SK-N-SH (cell line): ENCODE results near the gene SVOP. TPM values are rescaled to one million over a fixed set of nuclear protein-coding genes. Genes with fewer than 3 reads are reported as not detected.

ENCODE experiments used
- CTCF ChIA-PET: fragments of 300-600, 350-600 bp; formaldehyde crosslinking; extraction: SDS; loops from one replicate; lab custom pipeline; 2021; lab: Yijun Ruan, JAX
- POLR2A ChIA-PET: fragments of 350-600 bp; sonication (Branson Sonifier 250); formaldehyde crosslinking; extraction: SDS; loops from one replicate; lab custom pipeline; 2020; ENCODE audit warnings: antibody characterized with exemption, inconsistent platforms; lab: Yijun Ruan, JAX
- DNase-seq: peaks from one replicate; pipeline ENCODE4 v3.0.0; 2012
- H2AFZ ChIP-seq: fragments of 200-600 bp; sonication (generic); 2 replicates; pipeline ENCODE4 v1.8.1; 2016; ENCODE audit warnings: antibody characterized with exemption, mild to moderate bottlenecking, low read depth
- H3F3A ChIP-seq: fragments of 200-600 bp; sonication (generic); replicated peaks from 2 replicates; pipeline ENCODE3; 2016; ENCODE audit warnings: antibody characterized with exemption, mild to moderate bottlenecking; ENCODE audit not compliant: insufficient read depth
- H3K27ac ChIP-seq, 2 experiments: fragments of 200-500 bp in 1 of 2; fragments of 200-600 bp in 1 of 2; sonication (Bioruptor generic) in 1 of 2; sonication (generic), shearing (Covaris generic) in 1 of 2; 2 replicates each; pipeline versions ENCODE4 v1.5.1 to v1.6.1; 2014 to 2016; ENCODE audit warnings: low read depth in 2 of 2, inconsistent platforms in 1 of 2, low read length in 1 of 2, mild to moderate bottlenecking in 1 of 2, mixed read lengths in 1 of 2
- H3K27me3 ChIP-seq: fragments of 200-600 bp; sonication (generic), shearing (Covaris generic); 2 replicates; pipeline ENCODE4 v1.6.1; 2016; ENCODE audit warnings: mixed run types; ENCODE audit not compliant: insufficient read depth
- H3K36me3 ChIP-seq, 2 experiments: fragments of 200-500 bp in 1 of 2; fragments of 200-600 bp in 1 of 2; sonication (Bioruptor generic) in 1 of 2; sonication (generic) in 1 of 2; replicated peaks in 1 of 2; 2 replicates each; pipeline versions ENCODE3 to v1.5.1; 2014 to 2016; ENCODE audit warnings: low read length in 1 of 2, mild to moderate bottlenecking in 1 of 2; ENCODE audit not compliant: insufficient read depth in 2 of 2, control insufficient read depth in 1 of 2
- H3K4me1 ChIP-seq, 2 experiments: fragments of 200-500 bp in 1 of 2; fragments of 200-600 bp in 1 of 2; sonication (Bioruptor generic) in 1 of 2; sonication (generic), shearing (Covaris generic) in 1 of 2; 2 replicates each; pipeline versions ENCODE4 v1.5.1 to v1.6.1; 2014 to 2016; ENCODE audit warnings: low read depth in 1 of 2, low read length in 1 of 2, mixed run types in 1 of 2; ENCODE audit not compliant: insufficient read depth in 2 of 2, control insufficient read depth in 1 of 2
- H3K4me2 ChIP-seq: fragments of 200-600 bp; sonication (generic), shearing (Covaris generic); 2 replicates; pipeline ENCODE4 v1.6.1; 2017; ENCODE audit warnings: mixed run types
- H3K4me3 ChIP-seq, 2 experiments: fragments of 200-500 bp in 1 of 2; fragments of 200-600 bp in 1 of 2; sonication (Bioruptor generic) in 1 of 2; sonication (generic), shearing (Covaris generic) in 1 of 2; 2 replicates each; pipeline versions ENCODE4 v1.5.1 to v1.8.1; 2014 to 2016; ENCODE audit warnings: low read depth in 2 of 2, inconsistent platforms in 1 of 2, low read length in 1 of 2, mild to moderate bottlenecking in 1 of 2, mixed read lengths in 1 of 2, moderate library complexity in 1 of 2
- H3K79me2 ChIP-seq: fragments of 200-600 bp; sonication (generic); 2 replicates; pipeline ENCODE4 v1.8.1; 2017; ENCODE audit warnings: mild to moderate bottlenecking; ENCODE audit not compliant: insufficient read depth
- H3K9ac ChIP-seq: fragments of 200-600 bp; sonication (generic); 2 replicates; pipeline ENCODE4 v1.6.1; 2017; ENCODE audit warnings: mixed run types
- H3K9me2 ChIP-seq: fragments of 200-600 bp; sonication (generic); 2 replicates; pipeline ENCODE4 v1.6.1; 2017; ENCODE audit warnings: mixed run types
- H3K9me3 ChIP-seq: fragments of 200-600 bp; sonication (generic); 2 replicates; pipeline ENCODE4 v1.6.1; 2017; ENCODE audit warnings: mixed run types, mild to moderate bottlenecking, moderate library complexity
- H4K20me1 ChIP-seq: fragments of 200-600 bp; sonication (generic); 2 replicates; pipeline ENCODE4 v1.6.1; 2017; ENCODE audit warnings: mild to moderate bottlenecking, mixed run types; ENCODE audit not compliant: insufficient read depth
- EP300 ChIP-seq, 2 experiments: IDR thresholded peaks; 2 replicates each; pipeline versions ENCODE4 v1.4.0 to v1.6.1; 2012; ENCODE audit warnings: borderline replicate concordance in 1 of 2, low read depth in 1 of 2, low read length in 1 of 2
- JUND ChIP-seq: IDR thresholded peaks from 2 replicates; pipeline ENCODE4 v1.4.0; 2012
- MEF2A ChIP-seq: IDR thresholded peaks from 2 replicates; pipeline ENCODE4 v1.4.0; 2012; ENCODE audit warnings: low read depth, borderline replicate concordance
- MXI1 ChIP-seq: IDR thresholded peaks from 2 replicates; pipeline ENCODE4 v1.6.1; 2012; ENCODE audit warnings: mild to moderate bottlenecking, low read depth, low read length, improper control_type of control experiment
- NRF1 ChIP-seq: IDR thresholded peaks from 2 replicates; pipeline ENCODE4 v1.6.1; 2012; ENCODE audit warnings: low read depth, mild to moderate bottlenecking, low read length
- POLR2AphosphoS5 ChIP-seq: IDR thresholded peaks from 2 replicates; pipeline ENCODE4 v1.6.1; 2012; ENCODE audit warnings: low read depth, low read length
- RAD21 ChIP-seq: IDR thresholded peaks from 2 replicates; pipeline ENCODE4 v1.6.1; 2012; ENCODE audit warnings: mild to moderate bottlenecking, low read length
- RCOR1 ChIP-seq: fragments of 150-350 bp; IDR thresholded peaks from 2 replicates; pipeline ENCODE4 v1.6.1; 2017; ENCODE audit warnings: antibody characterized with exemption, low read length
- RXRA ChIP-seq: IDR thresholded peaks from 2 replicates; pipeline ENCODE4 v1.4.0; 2012; ENCODE audit warnings: low read depth, mild to moderate bottlenecking, borderline replicate concordance
- YY1 ChIP-seq: IDR thresholded peaks from 2 replicates; pipeline ENCODE4 v1.4.0; 2012; ENCODE audit warnings: low read depth, mild to moderate bottlenecking
- WGBS: methylation state at CpG from one replicate; pipeline ENCODE4 v1.1.6; 2017; ENCODE audit warnings: low lambda C conversion rate; 5-methylcytosine and 5-hydroxymethylcytosine counted together
- polyA plus RNA-seq, 3 experiments: library from polyadenylated mRNA; depleted of rRNA; stranded (reverse); fragments of >200 nt; gene quantifications; 2 replicates each; pipeline ENCODE4 v1.2.3, GENCODE V29; 2012
- TF ChIP-seq, protein P1 (sequence below): fragments of 150-350 bp; IDR thresholded peaks from 2 replicates; pipeline ENCODE4 v1.6.1; 2016; ENCODE audit warnings: mild to moderate bottlenecking, low read depth, low read length
- TF ChIP-seq, protein P2 (sequence below): IDR thresholded peaks from 2 replicates; pipeline ENCODE4 v1.4.0; 2012; ENCODE audit warnings: low read depth, borderline replicate concordance
- TF ChIP-seq, protein P3 (sequence below): IDR thresholded peaks from 2 replicates; pipeline ENCODE4 v1.4.0; 2012; ENCODE audit warnings: low read depth
- TF ChIP-seq, protein P4 (sequence below): IDR thresholded peaks from 2 replicates; pipeline ENCODE4; 2012
- TF ChIP-seq, protein P5 (sequence below): IDR thresholded peaks from 2 replicates; pipeline ENCODE4 v1.6.1; 2012; ENCODE audit warnings: mild to moderate bottlenecking, low read depth, low read length, moderate library complexity

SVOP gene
- polyA plus RNA-seq, 1 of the 3 experiments (the other 2 are of a cell fraction): 0.07 TPM

DNA sequence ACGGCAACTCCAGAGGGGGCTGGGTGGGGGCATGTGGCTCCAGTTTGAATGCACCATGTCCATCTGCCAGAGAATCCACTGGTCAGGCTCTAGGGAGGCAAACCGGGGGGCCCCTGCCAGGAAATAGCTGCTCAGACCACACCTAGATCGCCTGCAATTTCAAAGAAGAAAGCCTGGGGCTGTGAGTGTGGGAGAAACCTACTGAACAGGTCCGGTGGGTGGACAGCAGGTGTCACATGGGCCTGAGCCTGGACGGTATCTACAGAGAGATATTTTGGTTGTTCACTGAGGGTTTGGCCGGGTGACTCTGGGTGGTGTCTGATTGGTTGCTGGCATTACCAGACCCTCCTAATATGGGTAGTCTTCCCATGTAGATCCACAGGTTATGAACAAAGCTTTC is 109.0 kb downstream of the SVOP start:
- TF ChIP-seq, protein P1, sequence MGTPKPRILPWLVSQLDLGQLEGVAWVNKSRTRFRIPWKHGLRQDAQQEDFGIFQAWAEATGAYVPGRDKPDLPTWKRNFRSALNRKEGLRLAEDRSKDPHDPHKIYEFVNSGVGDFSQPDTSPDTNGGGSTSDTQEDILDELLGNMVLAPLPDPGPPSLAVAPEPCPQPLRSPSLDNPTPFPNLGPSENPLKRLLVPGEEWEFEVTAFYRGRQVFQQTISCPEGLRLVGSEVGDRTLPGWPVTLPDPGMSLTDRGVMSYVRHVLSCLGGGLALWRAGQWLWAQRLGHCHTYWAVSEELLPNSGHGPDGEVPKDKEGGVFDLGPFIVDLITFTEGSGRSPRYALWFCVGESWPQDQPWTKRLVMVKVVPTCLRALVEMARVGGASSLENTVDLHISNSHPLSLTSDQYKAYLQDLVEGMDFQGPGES: no peak
- TF ChIP-seq MXI1 (no peak), MEF2A (no peak)
- TF ChIP-seq, protein P2, sequence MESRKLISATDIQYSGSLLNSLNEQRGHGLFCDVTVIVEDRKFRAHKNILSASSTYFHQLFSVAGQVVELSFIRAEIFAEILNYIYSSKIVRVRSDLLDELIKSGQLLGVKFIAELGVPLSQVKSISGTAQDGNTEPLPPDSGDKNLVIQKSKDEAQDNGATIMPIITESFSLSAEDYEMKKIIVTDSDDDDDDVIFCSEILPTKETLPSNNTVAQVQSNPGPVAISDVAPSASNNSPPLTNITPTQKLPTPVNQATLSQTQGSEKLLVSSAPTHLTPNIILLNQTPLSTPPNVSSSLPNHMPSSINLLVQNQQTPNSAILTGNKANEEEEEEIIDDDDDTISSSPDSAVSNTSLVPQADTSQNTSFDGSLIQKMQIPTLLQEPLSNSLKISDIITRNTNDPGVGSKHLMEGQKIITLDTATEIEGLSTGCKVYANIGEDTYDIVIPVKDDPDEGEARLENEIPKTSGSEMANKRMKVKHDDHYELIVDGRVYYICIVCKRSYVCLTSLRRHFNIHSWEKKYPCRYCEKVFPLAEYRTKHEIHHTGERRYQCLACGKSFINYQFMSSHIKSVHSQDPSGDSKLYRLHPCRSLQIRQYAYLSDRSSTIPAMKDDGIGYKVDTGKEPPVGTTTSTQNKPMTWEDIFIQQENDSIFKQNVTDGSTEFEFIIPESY: no peak
- H3K9me2 ChIP-seq: no peaks in the 10 kb centered on the region
- no peak overlapping the region for H2AFZ ChIP-seq
- no peaks in the 10 kb centered on the region for H3K79me2 ChIP-seq
- no peak overlapping the region for H3K4me2 ChIP-seq
- H3K9ac ChIP-seq: no peak overlapping the region
- DNase-seq: no peak
- no peaks in the 10 kb centered on the region for H3K27me3 ChIP-seq
- H3K36me3 ChIP-seq: no peaks in the 10 kb centered on the region
- H3K4me3 ChIP-seq: no peak overlapping the region
- H3K4me1 ChIP-seq: no peaks in the 10 kb centered on the region
- ChIA-PET POLR2A (no interaction called here), CTCF (interaction anchor here (2.0 kb wide), 1 partner anchor 39 kb away, joined by 6 read pairs; no protein-coding TSS in a partner anchor)
- H3K27ac ChIP-seq: no peak overlapping the region
- 48% methylated on average over 3 of the region's 6 CpGs for WGBS
- no peaks in the 10 kb centered on the region for H3F3A ChIP-seq
- H4K20me1 ChIP-seq: no peaks in the 10 kb centered on the region
- H3K9me3 ChIP-seq: no peaks in the 10 kb centered on the region

DNA sequence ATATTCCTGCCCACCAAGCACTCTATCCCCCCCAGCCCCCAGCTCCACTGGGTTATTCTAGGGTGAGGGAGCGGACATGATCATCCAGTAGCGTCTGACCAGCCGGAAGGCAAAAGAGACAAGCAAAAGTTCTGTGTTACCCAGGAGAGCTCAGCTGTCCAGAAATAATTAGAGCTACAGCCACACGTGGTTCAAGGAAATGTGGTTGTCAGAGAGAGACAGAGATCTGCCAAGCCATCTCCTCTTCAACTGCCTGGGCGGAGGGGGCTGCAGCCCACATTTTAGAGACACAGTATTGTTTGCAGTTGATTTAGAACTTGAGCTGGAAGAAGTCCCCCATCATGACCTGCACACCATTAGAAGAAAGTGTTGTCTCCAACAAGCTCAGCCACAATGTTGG is 110.5 kb downstream of the SVOP start:
- TF ChIP-seq, protein P3, sequence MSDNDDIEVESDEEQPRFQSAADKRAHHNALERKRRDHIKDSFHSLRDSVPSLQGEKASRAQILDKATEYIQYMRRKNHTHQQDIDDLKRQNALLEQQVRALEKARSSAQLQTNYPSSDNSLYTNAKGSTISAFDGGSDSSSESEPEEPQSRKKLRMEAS: no peak
- TF ChIP-seq, all 33 proteins: peak for 0
- CTCF ChIA-PET: no interaction called here
- H3K79me2 ChIP-seq: no peaks in the 10 kb centered on the region

DNA sequence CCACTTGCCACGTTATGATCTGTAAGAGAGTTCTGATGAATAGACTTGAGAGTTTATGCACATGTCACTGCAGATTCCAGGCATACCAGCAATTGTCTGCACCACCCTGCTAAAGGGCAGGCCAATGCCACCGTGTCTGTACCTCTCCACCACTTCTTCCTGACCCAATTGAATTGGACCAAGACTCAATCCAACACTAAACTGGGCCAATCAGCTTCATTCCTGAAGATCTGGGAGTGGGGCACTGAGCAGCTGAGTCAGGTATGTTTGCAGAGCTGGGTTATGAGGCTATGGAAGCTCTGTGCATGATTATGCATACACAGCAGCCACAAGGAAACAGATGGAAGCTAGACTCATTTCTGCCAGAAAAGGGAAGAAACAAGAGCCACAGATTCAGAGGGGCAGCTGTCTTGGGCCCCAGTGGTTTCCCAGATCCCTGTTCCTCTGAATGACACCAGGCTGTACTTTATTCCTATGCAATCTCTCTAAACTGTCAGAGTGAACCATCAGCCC is 113.0 kb downstream of the SVOP start:
- H3K4me3 ChIP-seq: no peak overlapping the region
- WGBS: 18% methylated on average over 2 of the region's 2 CpGs
- no peak overlapping the region for H3K27ac ChIP-seq
- no peaks in the 10 kb centered on the region for H3K4me1 ChIP-seq
- no peaks in the 10 kb centered on the region for H4K20me1 ChIP-seq
- no peaks in the 10 kb centered on the region for H3K79me2 ChIP-seq
- no peak overlapping the region for H2AFZ ChIP-seq
- H3K9me2 ChIP-seq: no peaks in the 10 kb centered on the region
- no peak overlapping the region for H3K4me2 ChIP-seq
- no peaks in the 10 kb centered on the region for H3K27me3 ChIP-seq
- DNase-seq: no peak
- no peaks in the 10 kb centered on the region for H3K36me3 ChIP-seq
- ChIA-PET CTCF (no interaction called here), POLR2A (no interaction called here)
- no peaks in the 10 kb centered on the region for H3F3A ChIP-seq
- H3K9ac ChIP-seq: no peak overlapping the region
- no peaks in the 10 kb centered on the region for H3K9me3 ChIP-seq
- TF ChIP-seq, protein P4, sequence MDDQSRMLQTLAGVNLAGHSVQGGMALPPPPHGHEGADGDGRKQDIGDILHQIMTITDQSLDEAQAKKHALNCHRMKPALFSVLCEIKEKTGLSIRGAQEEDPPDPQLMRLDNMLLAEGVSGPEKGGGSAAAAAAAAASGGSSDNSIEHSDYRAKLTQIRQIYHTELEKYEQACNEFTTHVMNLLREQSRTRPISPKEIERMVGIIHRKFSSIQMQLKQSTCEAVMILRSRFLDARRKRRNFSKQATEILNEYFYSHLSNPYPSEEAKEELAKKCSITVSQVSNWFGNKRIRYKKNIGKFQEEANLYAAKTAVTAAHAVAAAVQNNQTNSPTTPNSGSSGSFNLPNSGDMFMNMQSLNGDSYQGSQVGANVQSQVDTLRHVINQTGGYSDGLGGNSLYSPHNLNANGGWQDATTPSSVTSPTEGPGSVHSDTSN: no peak
- TF ChIP-seq, protein P5, sequence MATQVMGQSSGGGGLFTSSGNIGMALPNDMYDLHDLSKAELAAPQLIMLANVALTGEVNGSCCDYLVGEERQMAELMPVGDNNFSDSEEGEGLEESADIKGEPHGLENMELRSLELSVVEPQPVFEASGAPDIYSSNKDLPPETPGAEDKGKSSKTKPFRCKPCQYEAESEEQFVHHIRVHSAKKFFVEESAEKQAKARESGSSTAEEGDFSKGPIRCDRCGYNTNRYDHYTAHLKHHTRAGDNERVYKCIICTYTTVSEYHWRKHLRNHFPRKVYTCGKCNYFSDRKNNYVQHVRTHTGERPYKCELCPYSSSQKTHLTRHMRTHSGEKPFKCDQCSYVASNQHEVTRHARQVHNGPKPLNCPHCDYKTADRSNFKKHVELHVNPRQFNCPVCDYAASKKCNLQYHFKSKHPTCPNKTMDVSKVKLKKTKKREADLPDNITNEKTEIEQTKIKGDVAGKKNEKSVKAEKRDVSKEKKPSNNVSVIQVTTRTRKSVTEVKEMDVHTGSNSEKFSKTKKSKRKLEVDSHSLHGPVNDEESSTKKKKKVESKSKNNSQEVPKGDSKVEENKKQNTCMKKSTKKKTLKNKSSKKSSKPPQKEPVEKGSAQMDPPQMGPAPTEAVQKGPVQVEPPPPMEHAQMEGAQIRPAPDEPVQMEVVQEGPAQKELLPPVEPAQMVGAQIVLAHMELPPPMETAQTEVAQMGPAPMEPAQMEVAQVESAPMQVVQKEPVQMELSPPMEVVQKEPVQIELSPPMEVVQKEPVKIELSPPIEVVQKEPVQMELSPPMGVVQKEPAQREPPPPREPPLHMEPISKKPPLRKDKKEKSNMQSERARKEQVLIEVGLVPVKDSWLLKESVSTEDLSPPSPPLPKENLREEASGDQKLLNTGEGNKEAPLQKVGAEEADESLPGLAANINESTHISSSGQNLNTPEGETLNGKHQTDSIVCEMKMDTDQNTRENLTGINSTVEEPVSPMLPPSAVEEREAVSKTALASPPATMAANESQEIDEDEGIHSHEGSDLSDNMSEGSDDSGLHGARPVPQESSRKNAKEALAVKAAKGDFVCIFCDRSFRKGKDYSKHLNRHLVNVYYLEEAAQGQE: no peak
- TF ChIP-seq RAD21: no peak
- no peak for TF ChIP-seq EP300 (IDR thresholded peaks at IDR 0.05; ENCODE audit: borderline replicate concordance in 1 of 2, low read depth in 1 of 2, low read length in 1 of 2)
- no peak for TF ChIP-seq RCOR1
- TF ChIP-seq JUND: no peak
- no peak for TF ChIP-seq POLR2AphosphoS5
- no peak for TF ChIP-seq NRF1
- no peak for TF ChIP-seq YY1
- TF ChIP-seq RXRA: no peak

More for the DNA sequence above, 110.5 kb downstream of the SVOP start:
- Histone ChIP-seq H3K36me3 (no peaks in the 10 kb centered on the region), H3K4me1 (no peaks in the 10 kb centered on the region), H3K4me2 (no peak overlapping the region), H3F3A (no peaks in the 10 kb centered on the region), H3K9me2 (no peaks in the 10 kb centered on the region), H2AFZ (no peak overlapping the region), H3K4me3 (no peak overlapping the region), H3K9ac (no peak overlapping the region), H4K20me1 (no peaks in the 10 kb centered on the region), H3K27ac (no peak overlapping the region), H3K27me3 (no peaks in the 10 kb centered on the region), H3K9me3 (no peaks in the 10 kb centered on the region)
- WGBS: 68% methylated on average over 4 of the region's 5 CpGs
- DNase-seq: no peak
- POLR2A ChIA-PET: no interaction called here
